Large intestine (tissue), 3 donors: ENCODE measurements around the gene ZIC5. TPM values are rescaled to one million over a fixed set of nuclear protein-coding genes. Genes with fewer than 3 reads are reported as not detected.

ENCODE experiments used
- DNase-seq, 2 donors: peaks; one replicate each; pipeline versions ENCODE4 v3.0.0 to v3.0.0-alpha.2; 2013
- H3K27ac ChIP-seq: one replicate; pipeline ENCODE4 v1.5.1; 2013; ENCODE audit warnings: low read length
- H3K27me3 ChIP-seq: 2 replicates; pipeline ENCODE4 v1.6.1; 2013; ENCODE audit warnings: low read length; ENCODE audit not compliant: control insufficient read depth, insufficient read depth
- H3K36me3 ChIP-seq: 2 replicates; pipeline ENCODE4 v1.6.1; 2013; ENCODE audit warnings: low read length; ENCODE audit not compliant: control insufficient read depth, insufficient read depth
- H3K4me1 ChIP-seq: one replicate; pipeline ENCODE4 v1.6.1; 2013; ENCODE audit warnings: low read length; ENCODE audit not compliant: control insufficient read depth, insufficient read depth
- H3K4me3 ChIP-seq: one replicate; pipeline ENCODE4 v1.5.1; 2013; ENCODE audit warnings: low read length
- H3K9me3 ChIP-seq: one replicate; pipeline ENCODE4 v1.6.1; 2013; ENCODE audit warnings: mild to moderate bottlenecking, low read depth, low read length, moderate library complexity; ENCODE audit not compliant: control insufficient read depth
- WGBS: methylation state at CpG from one replicate; pipeline ENCODE4 v1.1.5; 2013; ENCODE audit warnings: low lambda C conversion rate; ENCODE audit not compliant: insufficient coverage; 5-methylcytosine and 5-hydroxymethylcytosine counted together
- polyA plus RNA-seq: library from polyadenylated mRNA; unstranded; fragments of 120-200 nt; gene quantifications from one replicate; pipeline ENCODE4 v1.2.1, GENCODE V29; 2013

The ZIC5 gene
- polyA plus RNA-seq, 1 donor: 0.01 TPM

DNA sequence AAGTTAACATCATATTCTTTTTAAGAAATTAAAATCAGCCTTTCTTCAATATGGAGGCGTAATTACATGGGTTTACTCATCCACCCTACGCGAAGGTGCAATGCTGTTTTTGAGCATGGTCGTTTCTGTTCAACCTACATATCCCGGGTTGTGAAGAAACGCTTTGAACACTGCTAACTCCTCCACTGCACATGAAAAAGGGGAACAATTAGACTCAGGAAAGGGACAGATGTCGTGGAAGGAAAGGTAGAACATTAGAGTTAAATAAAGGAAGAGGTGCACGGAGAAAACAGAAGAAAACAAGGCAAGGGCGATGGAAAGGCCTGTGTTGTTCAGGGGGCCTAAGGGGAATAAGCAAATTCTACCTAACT, 4.1 kb downstream of the ZIC5 start:
- DNase-seq: no peak
- Histone ChIP-seq H3K36me3 (no peaks in the 10 kb centered on the region), H3K27ac (no peak overlapping the region), H3K4me3 (no peak overlapping the region), H3K9me3 (peaks cover 13% of the 10 kb centered on the region), H3K4me1 (peaks cover 9% of the 10 kb centered on the region), H3K27me3 (peaks cover 84% of the 10 kb centered on the region)
- WGBS: 41% methylated on average over 5 of the region's 9 CpGs

DNA sequence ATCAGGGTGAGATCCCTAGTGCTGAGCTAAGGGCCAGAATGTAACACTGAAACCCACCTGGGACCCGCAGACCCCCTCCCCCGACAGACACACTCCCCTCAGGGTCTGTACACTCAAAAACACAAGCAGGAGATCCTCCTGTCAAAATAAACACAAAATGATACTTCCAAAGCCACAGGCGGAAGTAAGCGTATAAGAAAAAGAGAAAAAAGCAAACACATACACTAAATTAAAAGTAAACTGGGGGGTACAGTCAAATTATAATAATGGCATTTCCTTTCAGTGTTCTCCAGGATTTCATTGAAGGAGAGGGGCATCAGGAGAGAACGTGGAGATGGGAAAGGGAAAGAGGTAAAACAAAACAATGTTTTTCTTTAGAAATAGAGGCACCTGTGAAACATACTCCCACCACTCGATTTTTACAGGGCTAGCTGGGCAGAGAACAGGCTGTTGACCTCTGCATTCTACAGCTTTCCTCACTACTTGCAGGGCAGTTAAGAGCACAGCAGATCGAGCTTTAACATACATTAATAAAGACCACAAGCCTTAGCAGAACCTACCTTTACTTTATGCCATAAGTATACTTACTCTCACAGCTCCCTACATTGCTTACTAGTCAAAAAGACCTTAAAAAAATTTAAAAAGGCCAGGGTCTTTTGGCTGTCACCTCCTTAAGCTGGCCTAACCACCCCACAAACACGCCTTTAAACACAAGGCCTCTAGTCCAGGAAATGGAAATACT, 5.3 kb downstream of the ZIC5 start:
- DNase-seq: no peak
- Histone ChIP-seq H3K27me3 (peaks cover 84% of the 10 kb centered on the region), H3K4me1 (peaks cover 9% of the 10 kb centered on the region), H3K4me3 (no peak overlapping the region), H3K9me3 (peaks cover 7% of the 10 kb centered on the region), H3K27ac (no peak overlapping the region), H3K36me3 (no peaks in the 10 kb centered on the region)
- WGBS: 100% methylated on average over 2 of the region's 8 CpGs

- peaks cover 9% of the 10 kb centered on the region for H3K4me1 ChIP-seq
- H3K4me3 ChIP-seq: no peak overlapping the region
- H3K9me3 ChIP-seq: peaks cover 7% of the 10 kb centered on the region
- H3K27ac ChIP-seq: no peak overlapping the region
- no peak for DNase-seq
- peaks cover 90% of the 10 kb centered on the region for H3K27me3 ChIP-seq
- H3K36me3 ChIP-seq: no peaks in the 10 kb centered on the region
- WGBS: no CpG with 5 or more reads among the region's 9 CpGs
Observed at GRCh38 chr13:99965329-99966000, 6.1 kb downstream of the ZIC5 start.

DNA sequence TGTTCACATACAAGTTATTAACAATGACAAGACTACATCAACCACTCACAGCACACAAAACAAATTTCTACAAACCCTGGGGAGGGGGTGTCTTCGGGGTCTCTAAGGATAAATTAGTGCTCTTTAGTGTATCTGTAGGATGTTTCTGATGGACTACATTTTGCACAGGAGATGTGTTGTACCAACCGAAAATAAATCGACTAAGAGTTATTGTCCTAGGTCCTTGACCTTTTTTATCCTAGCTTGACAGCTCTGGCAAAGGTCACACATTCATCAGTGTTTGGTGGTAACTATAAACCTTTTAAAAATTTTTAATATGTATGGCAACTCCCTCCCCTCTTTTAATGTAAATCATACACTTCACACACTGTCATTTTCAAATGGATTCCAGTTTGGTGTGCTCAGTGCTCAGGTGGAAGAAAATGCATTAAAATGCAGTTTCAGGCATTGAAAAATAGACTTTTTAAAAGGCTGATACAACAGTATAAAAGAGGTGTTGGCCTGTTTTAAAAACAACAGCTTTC, 7.7 kb downstream of the ZIC5 start:
- Histone ChIP-seq H3K4me1 (peaks cover 9% of the 10 kb centered on the region), H3K9me3 (peaks cover 5% of the 10 kb centered on the region), H3K36me3 (no peaks in the 10 kb centered on the region), H3K27me3 (peaks cover 91% of the 10 kb centered on the region), H3K4me3 (no peak overlapping the region), H3K27ac (no peak overlapping the region)
- no peak for DNase-seq
- WGBS: no CpG with 5 or more reads among the region's 3 CpGs

DNA sequence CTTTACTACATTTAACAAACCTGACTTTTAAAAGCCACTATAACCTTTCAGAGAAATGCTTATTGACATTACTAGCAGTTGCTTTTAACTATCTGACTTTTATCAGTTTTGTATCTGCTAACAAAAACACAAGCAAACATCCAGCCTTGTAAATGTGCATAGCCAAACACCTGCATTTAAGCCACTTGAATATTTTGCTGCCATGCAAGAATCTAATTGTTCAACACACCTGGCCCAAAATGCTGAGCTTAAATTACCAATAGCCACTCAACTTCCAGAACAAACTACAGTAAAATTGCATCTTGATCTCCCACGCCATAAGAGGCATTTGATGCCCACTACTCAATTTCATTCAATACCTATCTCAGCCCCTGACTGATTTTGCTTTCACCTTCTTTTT, 9.3 kb downstream of the ZIC5 start:
- Histone ChIP-seq H3K4me1 (peaks cover 3% of the 10 kb centered on the region), H3K9me3 (peaks cover 2% of the 10 kb centered on the region), H3K36me3 (no peaks in the 10 kb centered on the region), H3K27me3 (peaks cover 91% of the 10 kb centered on the region), H3K27ac (no peak overlapping the region), H3K4me3 (no peak overlapping the region)
- no peak for DNase-seq
- WGBS: no CpG with 5 or more reads among the region's 1 CpG

DNA sequence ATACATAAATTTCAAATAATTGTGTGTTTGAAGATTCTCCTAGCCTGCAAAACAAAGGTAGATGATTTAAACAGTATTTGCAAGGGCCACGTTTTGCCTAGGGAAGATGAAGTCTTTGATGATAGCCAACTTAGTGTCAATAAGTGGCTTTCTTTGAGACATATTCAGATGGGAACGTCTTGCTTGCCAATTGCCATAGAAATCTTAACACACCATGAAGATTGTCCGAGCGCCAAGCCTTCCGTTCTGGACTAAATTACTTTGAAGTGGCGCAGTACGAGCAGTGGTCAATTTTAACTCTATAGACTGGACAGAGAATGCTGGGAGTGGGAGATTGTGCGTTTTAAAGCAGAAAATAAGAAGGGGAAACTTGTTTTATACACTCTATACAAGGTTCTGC, 9.9 kb downstream of the ZIC5 start:
- DNase-seq: no peak

DNA sequence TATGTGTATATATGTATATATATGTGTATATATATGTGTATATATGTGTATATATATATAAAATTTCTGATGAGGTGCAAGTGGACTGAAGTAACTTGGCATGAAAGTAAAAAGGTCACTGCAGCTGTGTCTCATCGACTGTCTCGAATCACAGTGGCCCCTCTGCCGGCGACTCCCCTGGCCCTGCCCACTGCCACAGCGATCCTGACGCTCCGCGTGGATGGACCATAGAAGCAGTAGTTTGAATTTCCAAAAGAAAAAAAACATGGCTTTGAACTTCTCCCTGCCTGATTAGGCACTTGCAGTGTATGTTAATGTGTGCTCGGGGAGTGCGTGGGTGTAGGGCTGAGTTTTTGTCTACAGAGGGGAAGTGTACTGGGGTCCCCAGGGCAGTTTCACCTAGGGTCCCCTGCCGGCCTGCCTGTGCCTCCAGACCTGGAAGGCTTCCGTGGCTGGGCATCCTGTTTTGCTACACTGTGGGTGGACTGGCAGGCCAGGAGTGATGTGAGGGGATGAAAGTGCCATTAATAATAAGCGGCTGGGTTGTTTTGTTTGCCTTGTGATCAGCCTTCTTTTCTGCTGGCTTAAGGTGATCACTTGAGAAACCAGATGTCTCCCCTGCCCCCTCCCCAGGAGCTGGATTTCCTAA, 10.8 kb downstream of the ZIC5 start:
- H3K9me3 ChIP-seq: peaks cover 2% of the 10 kb centered on the region
- no CpG with 5 or more reads among the region's 13 CpGs for WGBS
- no peak for DNase-seq
- H3K27ac ChIP-seq: no peak overlapping the region
- H3K4me3 ChIP-seq: no peak overlapping the region
- no peaks in the 10 kb centered on the region for H3K36me3 ChIP-seq
- peaks cover 91% of the 10 kb centered on the region for H3K27me3 ChIP-seq
- peaks cover 12% of the 10 kb centered on the region for H3K4me1 ChIP-seq

More for the DNA sequence above, 9.9 kb downstream of the ZIC5 start:
- Histone ChIP-seq H3K4me3 (no peak overlapping the region), H3K27me3 (peaks cover 91% of the 10 kb centered on the region), H3K36me3 (no peaks in the 10 kb centered on the region), H3K9me3 (peaks cover 2% of the 10 kb centered on the region), H3K4me1 (peaks cover 5% of the 10 kb centered on the region), H3K27ac (no peak overlapping the region)
- WGBS: no CpG with 5 or more reads among the region's 8 CpGs

GRCh38 chr13:99959540-99960230, 11.9 kb downstream of the ZIC5 start:
- H3K4me3 ChIP-seq: no peak overlapping the region

GRCh38 chr13:99959127-99959539, 12.4 kb downstream of the ZIC5 start:
- no peak overlapping the region for H3K4me3 ChIP-seq
- WGBS: 0% methylated on average over 1 of the region's 10 CpGs
- no peak overlapping the region for H3K27ac ChIP-seq
- peaks cover 92% of the 10 kb centered on the region for H3K27me3 ChIP-seq
- DNase-seq: no peak
- H3K36me3 ChIP-seq: no peaks in the 10 kb centered on the region
- peaks cover 2% of the 10 kb centered on the region for H3K9me3 ChIP-seq
- H3K4me1 ChIP-seq: peaks cover 12% of the 10 kb centered on the region

More at GRCh38 chr13:99959540-99960230, 11.9 kb downstream of the ZIC5 start:
- H3K9me3 ChIP-seq: peaks cover 2% of the 10 kb centered on the region
- H3K4me1 ChIP-seq: peaks cover 12% of the 10 kb centered on the region
- no CpG with 5 or more reads among the region's 49 CpGs for WGBS
- peaks cover 92% of the 10 kb centered on the region for H3K27me3 ChIP-seq
- no peak for DNase-seq
- no peak overlapping the region for H3K27ac ChIP-seq
- no peaks in the 10 kb centered on the region for H3K36me3 ChIP-seq
